ENCODE results near the gene CHAC1.

The CHAC1 gene

DNA sequence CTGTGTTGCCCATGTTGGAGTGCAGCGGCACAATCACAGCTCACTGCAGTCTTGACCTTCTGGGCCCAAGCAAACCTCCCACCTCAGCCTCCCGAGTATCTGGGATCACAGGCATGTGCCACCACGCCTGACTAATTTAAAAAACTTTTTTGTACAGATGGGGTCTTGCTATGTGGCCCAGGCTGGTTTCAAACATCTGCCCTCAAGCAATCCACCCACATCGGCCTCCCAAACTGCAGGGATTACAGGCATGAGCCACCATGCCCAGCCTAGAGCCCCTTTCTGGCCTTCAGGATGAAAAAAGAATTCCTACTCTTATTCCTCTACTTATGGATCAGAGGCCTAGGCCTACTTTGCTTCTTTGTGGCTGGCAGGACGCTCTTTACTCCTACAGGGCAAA is 39.6 kb downstream of the CHAC1 start:
- Histone ChIP-seq H3K9ac (ENCODE audit: low read length) (no peak overlapping the region), H3K27ac (ENCODE audit: low read length) (no peak overlapping the region), H3K9me3 (replicated peaks; ENCODE audit: insufficient read depth, low read length) (no peaks in the 10 kb centered on the region), H3K27me3 (replicated peaks; ENCODE audit: insufficient read depth, low read length) (no peaks in the 10 kb centered on the region), H3K4me2 (ENCODE audit: low read depth, low read length) (no peak overlapping the region), H3K9me2 (replicated peaks; ENCODE audit: insufficient read depth, low read length) (no peaks in the 10 kb centered on the region), H3K36me3 (replicated peaks; ENCODE audit: insufficient read depth, low read length) (no peaks in the 10 kb centered on the region; the same call in 1 of the 2 replicates), H3K4me1 (ENCODE audit: low read length) (no peaks in the 10 kb centered on the region), H3K4me3 (ENCODE audit: low read length) (no peak overlapping the region), H3K79me2 (ENCODE audit: low read length) (no peaks in the 10 kb centered on the region), H2AFZ (ENCODE audit: low read length) (no peak overlapping the region), H3F3A (ENCODE audit: insufficient read depth, low read length) (no peaks in the 10 kb centered on the region), H4K20me1 (ENCODE audit: insufficient read depth, low read length) (no peaks in the 10 kb centered on the region)
- TF ChIP-seq, protein P1, sequence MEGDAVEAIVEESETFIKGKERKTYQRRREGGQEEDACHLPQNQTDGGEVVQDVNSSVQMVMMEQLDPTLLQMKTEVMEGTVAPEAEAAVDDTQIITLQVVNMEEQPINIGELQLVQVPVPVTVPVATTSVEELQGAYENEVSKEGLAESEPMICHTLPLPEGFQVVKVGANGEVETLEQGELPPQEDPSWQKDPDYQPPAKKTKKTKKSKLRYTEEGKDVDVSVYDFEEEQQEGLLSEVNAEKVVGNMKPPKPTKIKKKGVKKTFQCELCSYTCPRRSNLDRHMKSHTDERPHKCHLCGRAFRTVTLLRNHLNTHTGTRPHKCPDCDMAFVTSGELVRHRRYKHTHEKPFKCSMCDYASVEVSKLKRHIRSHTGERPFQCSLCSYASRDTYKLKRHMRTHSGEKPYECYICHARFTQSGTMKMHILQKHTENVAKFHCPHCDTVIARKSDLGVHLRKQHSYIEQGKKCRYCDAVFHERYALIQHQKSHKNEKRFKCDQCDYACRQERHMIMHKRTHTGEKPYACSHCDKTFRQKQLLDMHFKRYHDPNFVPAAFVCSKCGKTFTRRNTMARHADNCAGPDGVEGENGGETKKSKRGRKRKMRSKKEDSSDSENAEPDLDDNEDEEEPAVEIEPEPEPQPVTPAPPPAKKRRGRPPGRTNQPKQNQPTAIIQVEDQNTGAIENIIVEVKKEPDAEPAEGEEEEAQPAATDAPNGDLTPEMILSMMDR (IDR thresholded peaks at IDR 0.05; ENCODE audit: low read length), result no peak
- no peak for TF ChIP-seq EZH2phosphoT487 (IDR thresholded peaks at IDR 0.05; ENCODE audit: low read length)
- DNase-seq, result no peak

DNA sequence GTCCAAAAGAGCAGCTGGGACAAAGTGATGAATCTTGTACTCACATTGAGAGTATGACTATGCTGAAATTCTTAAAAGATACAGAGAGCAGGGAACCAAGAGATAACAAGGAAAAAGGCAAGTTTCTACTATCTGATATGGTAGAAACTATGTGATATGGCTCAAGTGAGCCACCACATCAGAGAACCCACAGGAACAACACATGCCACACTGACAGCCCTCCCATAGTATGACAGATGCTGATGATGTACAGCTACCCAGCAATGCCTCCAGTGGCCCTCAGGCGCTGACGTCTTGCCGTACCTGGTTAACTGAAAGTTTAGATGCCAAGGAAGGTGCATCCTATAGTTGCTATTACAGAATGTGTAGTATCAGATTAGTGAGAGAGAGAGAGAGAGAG is 42.4 kb downstream of the CHAC1 start:
- TF ChIP-seq, protein P1 (IDR thresholded peaks at IDR 0.05; ENCODE audit: low read length), result no peak
- no peak for TF ChIP-seq EZH2 (optimal IDR thresholded peaks at IDR 0.05; ENCODE audit: low read depth, low read length)
- TF ChIP-seq EZH2phosphoT487 (IDR thresholded peaks at IDR 0.05; ENCODE audit: low read length), result no peak
- DNase-seq, result no peak
- Histone ChIP-seq H3K9me2 (replicated peaks; ENCODE audit: insufficient read depth, low read length) (no peaks in the 10 kb centered on the region), H3F3A (ENCODE audit: insufficient read depth, low read length) (no peaks in the 10 kb centered on the region), H3K4me2 (ENCODE audit: low read depth, low read length) (no peak overlapping the region), H3K27me3 (replicated peaks; ENCODE audit: insufficient read depth, low read length) (no peaks in the 10 kb centered on the region), H3K9ac (ENCODE audit: low read length) (no peak overlapping the region), H3K9me3 (replicated peaks; ENCODE audit: insufficient read depth, low read length) (no peaks in the 10 kb centered on the region), H3K36me3 (replicated peaks; ENCODE audit: insufficient read depth, low read length) (no peaks in the 10 kb centered on the region; the same call in 1 of the 2 replicates), H2AFZ (ENCODE audit: low read length) (no peak overlapping the region), H3K27ac (ENCODE audit: low read length) (no peak overlapping the region), H3K79me2 (ENCODE audit: low read length) (no peaks in the 10 kb centered on the region), H3K4me1 (ENCODE audit: low read length) (no peaks in the 10 kb centered on the region), H4K20me1 (ENCODE audit: insufficient read depth, low read length) (no peaks in the 10 kb centered on the region), H3K4me3 (ENCODE audit: low read length) (no peak overlapping the region)

DNA sequence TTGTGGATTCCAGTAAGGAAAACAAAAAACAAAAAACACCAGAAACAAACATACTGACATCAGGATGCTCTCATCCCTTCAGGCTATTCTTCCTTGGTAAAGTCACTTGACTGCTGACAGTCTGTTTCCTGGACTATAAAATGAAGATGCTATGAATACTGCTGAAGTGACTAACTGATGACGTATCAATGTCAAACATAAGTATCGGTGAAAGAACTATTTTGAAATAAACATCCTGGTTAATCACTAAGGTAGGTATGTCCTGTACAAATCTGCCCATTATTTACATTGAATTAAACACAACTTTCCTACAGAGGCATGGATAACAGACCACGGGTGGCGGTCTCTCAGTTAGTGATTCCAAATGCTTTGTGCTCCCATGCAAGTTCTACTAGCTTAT is 45.9 kb downstream of the CHAC1 start:
- Histone ChIP-seq H3K4me2 (ENCODE audit: low read depth, low read length) (no peak overlapping the region), H3K36me3 (replicated peaks; ENCODE audit: insufficient read depth, low read length) (peaks cover 2% of the 10 kb centered on the region)

More for the DNA sequence above, 45.9 kb downstream of the CHAC1 start:
- Histone ChIP-seq H3K4me1 (ENCODE audit: low read length) (no peaks in the 10 kb centered on the region), H3K9ac (ENCODE audit: low read length) (no peak overlapping the region), H3K79me2 (ENCODE audit: low read length) (no peaks in the 10 kb centered on the region), H3F3A (ENCODE audit: insufficient read depth, low read length) (no peaks in the 10 kb centered on the region), H2AFZ (ENCODE audit: low read length) (no peak overlapping the region), H3K27ac (ENCODE audit: low read length) (no peak overlapping the region), H3K4me3 (ENCODE audit: low read length) (no peak overlapping the region), H3K9me2 (replicated peaks; ENCODE audit: insufficient read depth, low read length) (no peaks in the 10 kb centered on the region), H4K20me1 (ENCODE audit: insufficient read depth, low read length) (no peaks in the 10 kb centered on the region), H3K27me3 (replicated peaks; ENCODE audit: insufficient read depth, low read length) (no peaks in the 10 kb centered on the region), H3K9me3 (replicated peaks; ENCODE audit: insufficient read depth, low read length) (no peaks in the 10 kb centered on the region)
- TF ChIP-seq, protein P1 (IDR thresholded peaks at IDR 0.05; ENCODE audit: low read length), result no peak
- TF ChIP-seq EZH2 (optimal IDR thresholded peaks at IDR 0.05; ENCODE audit: low read depth, low read length), result no peak
- TF ChIP-seq EZH2phosphoT487 (IDR thresholded peaks at IDR 0.05; ENCODE audit: low read length), result no peak
- DNase-seq, result no peak
